Stimulated activated CD4-positive, alpha-beta T cell treated with anti-CD3 and anti-CD28 coated beads, TNF-alpha, amount 100 ng/mL, for 4 hours (primary cell): ENCODE measurements around the gene TADA3.

Source experiments
- DNase-seq, 3 experiments: peaks; one replicate each; pipeline ENCODE4 v3.0.0-alpha.2; 2020; ENCODE audit warnings: low read depth in 3 of 3

Gene TADA3

GRCh38 chr3:9792405-9793160 is at the start of gene TADA3, which contains the start of gene ARPC4:
Gene TADA3, minus strand, starts transcription at chr3:9792473. Its CDS starts 1,007 bp downstream, at chr3:9791466.
Gene ARPC4, plus strand, starts transcription at chr3:9793082. Its CDS starts 40 bp downstream, at chr3:9793122.
- DNase-seq, result peak; percentile 88 to 90 (median 88)

- no peak for DNase-seq
These were observed 48.7 kb upstream of the TADA3 start for GRCh38 chr3:9841015-9841414.

- no peak for DNase-seq
These were observed 46.6 kb upstream of the TADA3 start for GRCh38 chr3:9838856-9839255.

- DNase-seq, result no peak
These were observed 45.7 kb upstream of the TADA3 start for GRCh38 chr3:9837701-9838582.

GRCh38 chr3:9834520-9835380 is 42.5 kb upstream of the TADA3 start:
- no peak for DNase-seq

GRCh38 chr3:9833078-9833477 is 40.8 kb upstream of the TADA3 start:
- DNase-seq, result no peak

- DNase-seq, result no peak
These were observed 39.0 kb upstream of the TADA3 start for GRCh38 chr3:9831253-9831652.

- DNase-seq, result no peak
These were observed 36.8 kb upstream of the TADA3 start for GRCh38 chr3:9828801-9829755.

- no peak for DNase-seq
These were observed 34.7 kb upstream of the TADA3 start for GRCh38 chr3:9826815-9827573.

GRCh38 chr3:9825451-9826040 is 33.3 kb upstream of the TADA3 start:
- no peak for DNase-seq

- no peak for DNase-seq
These were observed 28.7 kb upstream of the TADA3 start for GRCh38 chr3:9820946-9821345.

GRCh38 chr3:9820543-9820942 is 28.3 kb upstream of the TADA3 start:
- DNase-seq, result no peak

- no peak for DNase-seq
These were observed 26.5 kb upstream of the TADA3 start for GRCh38 chr3:9818666-9819335.

GRCh38 chr3:9817436-9817835 is 25.2 kb upstream of the TADA3 start:
- no peak for DNase-seq

GRCh38 chr3:9815986-9816385 is 23.7 kb upstream of the TADA3 start:
- no peak for DNase-seq

- DNase-seq, result no peak
These were observed 20.7 kb upstream of the TADA3 start for GRCh38 chr3:9812870-9813483.

GRCh38 chr3:9810846-9811245 is 18.6 kb upstream of the TADA3 start:
- DNase-seq, result no peak

GRCh38 chr3:9810433-9810770 is 18.1 kb upstream of the TADA3 start:
- no peak for DNase-seq
